Retinal pigment epithelial cell (primary cell): Measurements from ENCODE around the gene MAST4.

ENCODE experiments used
- DNase-seq: peaks from one replicate; pipeline ENCODE4 v3.0.0-alpha.2; 2010; ENCODE audit warnings: low read depth
- H3K4me3 ChIP-seq: 2 replicates; pipeline ENCODE4 v1.5.1; 2011; ENCODE audit warnings: mild to moderate bottlenecking, low read length, control low read depth, moderate library complexity
- TF ChIP-seq, protein P1 (sequence below): conservative IDR thresholded peaks from 2 replicates; pipeline ENCODE4 v1.5.1; 2011; ENCODE audit warnings: low read depth, low read length, control low read depth, inconsistent platforms

Gene MAST4

DNA sequence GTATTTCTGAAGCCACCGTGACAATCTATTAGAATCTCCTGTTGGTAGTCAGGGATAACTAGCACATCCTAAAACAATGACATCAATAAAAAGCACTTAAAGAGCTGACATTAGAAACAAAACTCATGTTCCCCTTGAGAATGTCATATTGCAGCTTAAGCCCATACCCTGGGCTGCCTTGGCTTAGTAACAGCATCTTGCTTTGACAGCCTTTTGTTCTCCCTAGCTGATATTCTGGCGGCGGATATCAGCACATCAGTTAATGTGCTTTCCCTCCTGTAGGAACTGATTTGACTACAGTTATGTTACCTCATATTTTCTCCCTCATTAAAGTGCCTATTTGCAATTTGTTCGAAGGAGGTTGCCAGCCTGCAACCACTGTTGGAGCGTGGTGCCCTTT, 386.3 kb downstream of the MAST4 start:
- no peak for DNase-seq
- TF ChIP-seq, protein P1, sequence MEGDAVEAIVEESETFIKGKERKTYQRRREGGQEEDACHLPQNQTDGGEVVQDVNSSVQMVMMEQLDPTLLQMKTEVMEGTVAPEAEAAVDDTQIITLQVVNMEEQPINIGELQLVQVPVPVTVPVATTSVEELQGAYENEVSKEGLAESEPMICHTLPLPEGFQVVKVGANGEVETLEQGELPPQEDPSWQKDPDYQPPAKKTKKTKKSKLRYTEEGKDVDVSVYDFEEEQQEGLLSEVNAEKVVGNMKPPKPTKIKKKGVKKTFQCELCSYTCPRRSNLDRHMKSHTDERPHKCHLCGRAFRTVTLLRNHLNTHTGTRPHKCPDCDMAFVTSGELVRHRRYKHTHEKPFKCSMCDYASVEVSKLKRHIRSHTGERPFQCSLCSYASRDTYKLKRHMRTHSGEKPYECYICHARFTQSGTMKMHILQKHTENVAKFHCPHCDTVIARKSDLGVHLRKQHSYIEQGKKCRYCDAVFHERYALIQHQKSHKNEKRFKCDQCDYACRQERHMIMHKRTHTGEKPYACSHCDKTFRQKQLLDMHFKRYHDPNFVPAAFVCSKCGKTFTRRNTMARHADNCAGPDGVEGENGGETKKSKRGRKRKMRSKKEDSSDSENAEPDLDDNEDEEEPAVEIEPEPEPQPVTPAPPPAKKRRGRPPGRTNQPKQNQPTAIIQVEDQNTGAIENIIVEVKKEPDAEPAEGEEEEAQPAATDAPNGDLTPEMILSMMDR = no peak
- H3K4me3 ChIP-seq = no peak overlapping the region

DNA sequence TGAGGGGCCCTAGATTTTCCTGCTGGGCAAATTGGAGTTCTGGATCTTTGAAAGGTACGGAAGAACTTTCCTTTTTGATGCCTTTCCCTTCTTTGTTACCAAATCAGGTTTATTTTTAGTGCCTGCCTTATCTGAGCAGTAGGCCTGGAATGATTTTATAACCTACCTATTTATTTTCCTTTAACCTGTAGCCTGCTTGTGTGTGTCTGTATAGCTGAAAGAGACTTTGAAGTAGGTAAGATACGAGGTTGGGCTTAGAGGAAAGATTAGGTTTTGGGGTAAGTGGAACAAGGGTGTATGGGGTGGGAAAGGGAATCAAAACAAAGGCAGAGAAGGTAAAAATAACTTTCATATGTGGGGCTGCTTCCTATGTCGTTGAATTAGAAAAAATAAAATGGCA, 389.2 kb downstream of the MAST4 start:
- no peak overlapping the region for H3K4me3 ChIP-seq
- TF ChIP-seq, protein P1 = no peak
- DNase-seq = no peak

DNA sequence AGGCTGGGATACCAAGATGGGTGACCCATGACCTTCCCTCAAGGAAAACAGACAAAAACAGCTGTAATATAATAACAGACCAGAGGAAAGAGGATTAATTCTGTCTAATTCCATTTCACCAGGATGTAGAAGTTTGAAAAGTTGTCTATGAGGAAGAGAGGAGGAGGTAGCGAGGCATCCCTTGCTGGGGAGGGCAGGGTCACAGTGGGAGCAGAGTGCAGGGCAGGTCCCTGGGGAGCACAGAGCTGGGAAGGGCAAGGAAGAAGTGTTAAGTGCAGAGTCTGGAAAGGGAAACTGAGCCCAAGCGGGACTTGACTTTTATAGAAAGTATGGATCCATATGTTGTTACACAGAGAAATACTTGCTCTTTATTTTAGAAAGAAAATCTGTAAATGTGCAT, 389.8 kb downstream of the MAST4 start:
- no peak for DNase-seq
- TF ChIP-seq, protein P1 = no peak
- H3K4me3 ChIP-seq = no peak overlapping the region

DNA sequence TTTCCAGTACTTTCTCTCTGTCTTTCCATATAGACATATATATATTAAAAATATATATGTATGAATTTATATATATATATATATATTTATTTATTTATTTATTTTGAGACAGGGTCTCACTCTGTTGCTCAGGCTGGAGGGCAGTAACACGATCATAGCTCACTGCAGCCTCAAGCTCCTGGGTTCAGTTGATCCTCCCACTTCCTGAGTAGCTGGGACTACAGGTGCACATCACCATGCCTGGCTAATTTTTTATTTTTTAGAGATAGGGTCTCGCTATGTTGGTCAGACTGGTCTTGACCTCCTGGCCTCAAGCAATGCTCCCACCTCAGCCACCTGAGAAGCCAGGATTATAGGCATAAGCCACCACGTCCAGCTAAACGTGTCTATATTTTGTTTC, 390.3 kb downstream of the MAST4 start:
- no peak for DNase-seq
- TF ChIP-seq, protein P1 = no peak
- no peak overlapping the region for H3K4me3 ChIP-seq

DNA sequence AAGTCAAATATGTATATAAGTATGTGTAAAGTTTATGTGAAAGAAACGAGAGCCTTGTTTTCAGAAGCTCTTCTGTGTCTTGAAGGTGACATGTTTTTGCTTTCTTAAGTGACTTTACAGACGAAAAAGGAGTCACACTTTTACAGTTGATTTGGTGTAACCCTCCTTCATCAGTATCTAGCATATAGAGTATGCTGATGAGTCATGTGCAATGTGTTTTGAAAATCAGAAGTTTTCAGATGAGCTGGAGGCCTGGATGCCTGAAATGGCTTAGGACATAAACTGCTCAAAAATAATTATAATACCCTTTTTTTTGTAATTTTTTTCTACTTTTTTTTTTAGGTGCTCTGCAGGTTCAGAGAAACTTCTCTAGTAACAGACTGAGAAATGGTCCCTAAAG, 390.9 kb downstream of the MAST4 start:
- no peak overlapping the region for H3K4me3 ChIP-seq
- DNase-seq = no peak
- TF ChIP-seq, protein P1 = no peak

DNA sequence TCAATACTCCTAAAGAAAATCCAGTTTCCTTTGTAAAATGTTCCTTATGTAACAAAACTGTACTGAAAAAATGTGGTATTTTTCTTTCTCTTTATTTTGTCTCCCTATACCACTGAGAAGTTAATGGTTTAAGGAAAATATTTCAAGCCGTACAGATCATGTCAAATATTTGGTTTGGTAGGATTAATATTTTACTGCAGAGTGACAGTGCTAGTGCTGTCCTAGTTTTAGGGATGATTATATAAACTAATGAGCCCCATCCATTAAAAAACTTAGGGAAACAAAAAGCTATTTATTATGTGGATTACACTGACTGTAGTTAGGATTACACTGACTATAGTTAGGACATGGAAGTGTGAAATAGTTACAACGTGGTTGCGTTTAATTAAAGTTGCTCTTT, 391.3 kb downstream of the MAST4 start:
- TF ChIP-seq, protein P1 = no peak
- no peak overlapping the region for H3K4me3 ChIP-seq
- DNase-seq = no peak

DNA sequence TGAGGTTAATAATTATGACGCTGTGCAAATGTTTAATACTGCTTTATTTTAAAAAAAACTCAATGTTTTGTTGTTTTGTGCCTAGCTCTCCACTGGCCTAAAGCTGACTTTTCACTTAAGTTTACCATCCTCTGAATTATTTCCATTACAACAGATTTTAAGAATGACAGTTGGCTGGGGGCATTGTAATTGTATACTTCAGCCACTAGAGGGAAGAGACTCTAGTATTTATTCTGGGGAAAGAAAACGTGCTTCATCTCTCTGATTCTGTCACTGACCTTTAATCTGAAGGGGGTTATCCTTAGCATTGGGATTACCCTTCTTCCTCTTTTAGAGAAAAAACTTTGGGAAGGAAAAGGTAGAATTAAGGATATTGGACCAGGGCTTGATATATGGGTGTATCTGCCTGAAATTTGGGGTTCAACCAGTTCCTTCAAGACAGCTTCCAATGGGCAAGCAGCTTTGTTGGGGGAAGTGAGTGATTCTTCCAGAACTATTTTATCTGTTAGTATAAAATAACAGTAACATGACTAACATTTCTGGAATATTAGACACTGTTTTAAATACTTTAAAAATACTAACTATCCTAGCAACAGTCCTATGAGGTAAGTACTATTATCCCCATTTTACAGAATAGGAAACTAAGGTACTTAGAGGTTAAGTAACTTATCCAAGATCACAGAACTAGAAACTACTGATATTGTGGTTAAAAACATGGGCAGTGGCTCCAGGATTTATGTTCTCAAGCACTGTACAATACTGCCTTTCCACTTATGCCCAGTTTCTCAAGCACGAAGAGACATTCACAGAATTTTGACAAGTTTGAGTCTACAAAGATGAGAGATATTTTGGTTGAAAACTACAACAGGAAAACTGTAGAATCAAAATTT, 392.0 kb downstream of the MAST4 start:
- TF ChIP-seq, protein P1 = peak; percentile 79
- DNase-seq = no peak
- H3K4me3 ChIP-seq = no peak overlapping the region
